Lung (tissue), 12 donors: ENCODE measurements around the gene GUCY1A1. TPM values are rescaled to one million over a fixed set of nuclear protein-coding genes. Genes with fewer than 3 reads are reported as not detected.

Source experiments
- ATAC-seq: fragments of 200-7000 bp; cut with Tn5 transposase; one replicate; pipeline ENCODE4 v1.9.1; 2020; ENCODE audit warnings: moderate number of reproducible peaks; ENCODE audit not compliant: insufficient read depth, low FRiP score
- DNase-seq, 3 donors: peaks; one replicate each; pipeline ENCODE4 v3.0.0-alpha.2; 2013 to 2017
- H3K27ac ChIP-seq, 2 donors: one replicate each; pipeline ENCODE4 v1.5.1; 2013; ENCODE audit warnings: mild to moderate bottlenecking in 2 of 2, moderate library complexity in 2 of 2, control low read depth in 1 of 2, inconsistent platforms in 1 of 2, low read depth in 1 of 2, low read length in 1 of 2
- H3K27me3 ChIP-seq, 3 donors: one replicate each; pipeline ENCODE4 v1.5.1; 2013; ENCODE audit warnings: low read length in 2 of 3; ENCODE audit not compliant: control insufficient read depth in 3 of 3, insufficient read depth in 3 of 3
- H3K36me3 ChIP-seq, 4 donors: one replicate each; pipeline ENCODE4 v1.5.1; 2013; ENCODE audit warnings: low read length in 4 of 4, mild to moderate bottlenecking in 1 of 4, moderate library complexity in 1 of 4; ENCODE audit not compliant: control insufficient read depth in 4 of 4, insufficient read depth in 4 of 4
- H3K4me1 ChIP-seq, 5 donors: one replicate each; pipeline ENCODE4 v1.5.1; 2013; ENCODE audit warnings: low read length in 5 of 5, mild to moderate bottlenecking in 2 of 5, moderate library complexity in 1 of 5; ENCODE audit not compliant: control insufficient read depth in 5 of 5, insufficient read depth in 5 of 5
- H3K4me3 ChIP-seq: one replicate; pipeline ENCODE4 v1.5.1; 2013; ENCODE audit warnings: mild to moderate bottlenecking, control low read depth, moderate library complexity
- H3K9ac ChIP-seq, 2 donors: one replicate each; pipeline ENCODE4 v1.5.1; 2013; ENCODE audit warnings: low read length in 2 of 2, control low read depth in 1 of 2; ENCODE audit not compliant: insufficient read depth in 1 of 2
- H3K9me3 ChIP-seq, 4 donors: one replicate each; pipeline ENCODE4 v1.5.1; 2013; ENCODE audit warnings: low read length in 3 of 4, mild to moderate bottlenecking in 1 of 4, moderate library complexity in 1 of 4; ENCODE audit not compliant: control insufficient read depth in 4 of 4, insufficient read depth in 3 of 4
- CTCF ChIP-seq: IDR thresholded peaks from 2 replicates; pipeline ENCODE4 v1.5.1; 2012; ENCODE audit warnings: mild to moderate bottlenecking; ENCODE audit errors: control extremely low read depth, extremely low read depth
- WGBS, 2 donors: extraction: QIAGEN DNeasy Blood & Tissue Kit; methylation state at CpG; one replicate each; pipeline ENCODE4 v1.1.7; 2013; 5-methylcytosine and 5-hydroxymethylcytosine counted together
- polyA plus RNA-seq, 2 donors: library from polyadenylated mRNA; stranded (reverse); fragments of 200-250 nt; gene quantifications; one replicate each; pipeline ENCODE4 v1.2.1, GENCODE V29; 2013
- total RNA-seq, 2 donors: library from RNA; depleted of rRNA in 1 of 2; stranded (reverse); fragments of >200 nt in 1 of 2; gene quantifications; one replicate each; pipeline ENCODE4 v1.2.1, GENCODE V29; 2014 to 2021
- donor health status: control.
- donor health status: control.
- donor health status: Bipolar disorder and iron deficiency.
- donor health status: healthy.
- donor health status: DM: yes; HTN: yes; CAD: no.

GUCY1A1 gene
- total and polyA plus RNA-seq, 4 donors = 8.0 to 115 (median 28.5) TPM

GRCh38 chr4:155704841-155705404 lies 38.3 kb downstream of the GUCY1A1 start:
- 84 to 95% methylated on average over 12 of the region's 12 CpGs for WGBS, 2 donors
- Histone ChIP-seq H3K9me3 (no peaks in the 10 kb centered on the region), H3K27ac (peak overlapping the region in 1 of 2 donors; percentile 60), H3K4me3 (no peak overlapping the region), H3K36me3 (peaks cover 0 to 30% (median 10%) of the 10 kb centered on the region in 4 donors), H3K27me3 (no peaks in the 10 kb centered on the region), H3K9ac (no peak overlapping the region), H3K4me1 (peaks cover 2 to 23% (median 19%) of the 10 kb centered on the region in 5 donors)
- ATAC-seq (no peak), DNase-seq (no peak)
- TF ChIP-seq CTCF = no peak

GRCh38 chr4:155705664-155706063 lies 39.0 kb downstream of the GUCY1A1 start:
- DNase-seq = peak; percentile 61 to 92 (median 88)
- TF ChIP-seq CTCF = no peak
- H3K36me3 ChIP-seq = peaks cover 0 to 32% (median 10%) of the 10 kb centered on the region in 4 donors
- WGBS, 2 donors = 25 to 65% methylated on average over 2 of the region's 2 CpGs
- H3K4me1 ChIP-seq = peaks cover 2 to 28% (median 19%) of the 10 kb centered on the region in 5 donors
- no peak overlapping the region for H3K4me3 ChIP-seq
- peak overlapping the region in 1 of 2 donors; percentile 12 for H3K27ac ChIP-seq
- no peaks in the 10 kb centered on the region for H3K27me3 ChIP-seq
- no peaks in the 10 kb centered on the region for H3K9me3 ChIP-seq
- H3K9ac ChIP-seq = no peak overlapping the region
- ATAC-seq = peak; percentile 45

GRCh38 chr4:155706147-155706546 lies 39.5 kb downstream of the GUCY1A1 start:
- DNase-seq (peak in 1 of 3 donors; percentile 51), ATAC-seq (no peak)
- no peak overlapping the region for H3K4me3 ChIP-seq
- no peak overlapping the region for H3K27ac ChIP-seq
- peaks cover 3 to 28% (median 19%) of the 10 kb centered on the region in 5 donors for H3K4me1 ChIP-seq
- TF ChIP-seq CTCF = no peak
- peaks cover 0 to 32% (median 11%) of the 10 kb centered on the region in 4 donors for H3K36me3 ChIP-seq
- H3K9me3 ChIP-seq = no peaks in the 10 kb centered on the region
- 36 to 43% methylated on average over 2 of the region's 2 CpGs for WGBS, 2 donors
- H3K27me3 ChIP-seq = no peaks in the 10 kb centered on the region
- H3K9ac ChIP-seq = no peak overlapping the region
